OCI-LY1 (cell line): ENCODE data around the gene FZR1.

ENCODE experiments used
- H2AFZ ChIP-seq: fragments of 200-600 bp; sonication (generic), shearing (Covaris generic); 2 replicates; pipeline ENCODE4 v1.6.0; 2014; ENCODE audit warnings: antibody characterized with exemption, mild to moderate bottlenecking, low read length
- H3F3A ChIP-seq: fragments of 200-600 bp; sonication (generic), shearing (Covaris generic); 2 replicates; pipeline ENCODE4 v1.6.0; 2014; ENCODE audit warnings: mild to moderate bottlenecking, antibody characterized with exemption, low read length, moderate library complexity; ENCODE audit not compliant: insufficient read depth
- H3K27ac ChIP-seq: fragments of 200-600 bp; sonication (generic); 2 replicates; pipeline ENCODE4 v1.5.1; 2014; ENCODE audit warnings: low read length, mixed run types, mild to moderate bottlenecking, low read depth; ENCODE audit not compliant: poor library complexity, severe bottlenecking
- H3K27me3 ChIP-seq: fragments of 200-600 bp; sonication (generic); 2 replicates; pipeline ENCODE4 v1.6.0; 2014; ENCODE audit warnings: antibody characterized with exemption, mild to moderate bottlenecking, low read length, moderate library complexity; ENCODE audit not compliant: insufficient read depth
- H3K36me3 ChIP-seq: fragments of 200-600 bp; sonication (generic); 2 replicates; pipeline ENCODE4 v1.6.1; 2014; ENCODE audit warnings: mild to moderate bottlenecking, antibody characterized with exemption, low read length, moderate library complexity, mixed read lengths; ENCODE audit not compliant: insufficient read depth
- H3K4me1 ChIP-seq: fragments of 200-600 bp; sonication (generic); 2 replicates; pipeline ENCODE4 v1.5.1; 2014; ENCODE audit warnings: mild to moderate bottlenecking, low read length, moderate library complexity; ENCODE audit not compliant: insufficient read depth, severe bottlenecking
- H3K4me2 ChIP-seq: fragments of 200-600 bp; sonication (generic), shearing (Covaris generic); 2 replicates; pipeline ENCODE4 v1.6.1; 2014; ENCODE audit warnings: low read length
- H3K4me3 ChIP-seq: fragments of 200-600 bp; sonication (generic); 2 replicates; pipeline ENCODE4 v1.5.1; 2014; ENCODE audit warnings: low read length, low read depth, mild to moderate bottlenecking, mixed read lengths; ENCODE audit not compliant: poor library complexity, severe bottlenecking
- H3K79me2 ChIP-seq: fragments of 200-600 bp; shearing (Covaris generic); 2 replicates; pipeline ENCODE4 v1.6.1; 2016; ENCODE audit warnings: mixed run types, low read length, mixed read lengths; ENCODE audit not compliant: insufficient read depth
- H3K9ac ChIP-seq: fragments of 200-600 bp; sonication (generic), shearing (Covaris generic); 2 replicates; pipeline ENCODE4 v1.6.1; 2014; ENCODE audit warnings: mild to moderate bottlenecking, low read length, mixed read lengths
- H3K9me2 ChIP-seq: fragments of 200-600 bp; sonication (generic), shearing (Covaris generic); 2 replicates; pipeline ENCODE4 v1.6.1; 2014; ENCODE audit warnings: low read depth, mild to moderate bottlenecking, low read length, mixed read lengths
- H3K9me3 ChIP-seq: fragments of 200-600 bp; shearing (Covaris generic); 2 replicates; pipeline ENCODE4 v1.6.1; 2014; ENCODE audit warnings: low read length, mixed read lengths
- H4K20me1 ChIP-seq: fragments of 200-600 bp; sonication (generic), shearing (Covaris generic); 2 replicates; pipeline ENCODE4 v1.6.0; 2016; ENCODE audit warnings: mild to moderate bottlenecking, low read length; ENCODE audit not compliant: insufficient read depth
- EZH2 ChIP-seq: fragments of 200-600 bp; sonication (generic), shearing (Covaris generic); IDR thresholded peaks from 2 replicates; pipeline ENCODE4 v1.8.0; 2017; ENCODE audit warnings: borderline replicate concordance, mixed run types, mild to moderate bottlenecking, antibody characterized with exemption, low read length, moderate library complexity, mixed read lengths
- TF ChIP-seq, protein P1 (sequence below): fragments of 200-600 bp; sonication (generic), shearing (Covaris generic); IDR thresholded peaks from 2 replicates; pipeline ENCODE4 v1.5.1; 2017; ENCODE audit warnings: mild to moderate bottlenecking, antibody characterized with exemption, low read length, moderate library complexity, mixed read lengths

FZR1 gene

GRCh38 chr19:3548606-3549005 is 42.5 kb downstream of the FZR1 start:
- H3K4me3 ChIP-seq = no peak overlapping the region
- no peak overlapping the region for H3K4me2 ChIP-seq
- no peaks in the 10 kb centered on the region for H3F3A ChIP-seq
- no peak overlapping the region for H3K9ac ChIP-seq
- no peak overlapping the region for H2AFZ ChIP-seq
- no peaks in the 10 kb centered on the region for H3K79me2 ChIP-seq
- no peaks in the 10 kb centered on the region for H4K20me1 ChIP-seq
- H3K4me1 ChIP-seq = peaks cover 19% of the 10 kb centered on the region
- no peak for TF ChIP-seq EZH2
- TF ChIP-seq, protein P1, sequence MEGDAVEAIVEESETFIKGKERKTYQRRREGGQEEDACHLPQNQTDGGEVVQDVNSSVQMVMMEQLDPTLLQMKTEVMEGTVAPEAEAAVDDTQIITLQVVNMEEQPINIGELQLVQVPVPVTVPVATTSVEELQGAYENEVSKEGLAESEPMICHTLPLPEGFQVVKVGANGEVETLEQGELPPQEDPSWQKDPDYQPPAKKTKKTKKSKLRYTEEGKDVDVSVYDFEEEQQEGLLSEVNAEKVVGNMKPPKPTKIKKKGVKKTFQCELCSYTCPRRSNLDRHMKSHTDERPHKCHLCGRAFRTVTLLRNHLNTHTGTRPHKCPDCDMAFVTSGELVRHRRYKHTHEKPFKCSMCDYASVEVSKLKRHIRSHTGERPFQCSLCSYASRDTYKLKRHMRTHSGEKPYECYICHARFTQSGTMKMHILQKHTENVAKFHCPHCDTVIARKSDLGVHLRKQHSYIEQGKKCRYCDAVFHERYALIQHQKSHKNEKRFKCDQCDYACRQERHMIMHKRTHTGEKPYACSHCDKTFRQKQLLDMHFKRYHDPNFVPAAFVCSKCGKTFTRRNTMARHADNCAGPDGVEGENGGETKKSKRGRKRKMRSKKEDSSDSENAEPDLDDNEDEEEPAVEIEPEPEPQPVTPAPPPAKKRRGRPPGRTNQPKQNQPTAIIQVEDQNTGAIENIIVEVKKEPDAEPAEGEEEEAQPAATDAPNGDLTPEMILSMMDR = no peak
- H3K9me2 ChIP-seq = no peaks in the 10 kb centered on the region
- no peak overlapping the region for H3K27ac ChIP-seq
- H3K9me3 ChIP-seq = no peaks in the 10 kb centered on the region
- no peaks in the 10 kb centered on the region for H3K27me3 ChIP-seq
- H3K36me3 ChIP-seq = peaks cover 42% of the 10 kb centered on the region

DNA sequence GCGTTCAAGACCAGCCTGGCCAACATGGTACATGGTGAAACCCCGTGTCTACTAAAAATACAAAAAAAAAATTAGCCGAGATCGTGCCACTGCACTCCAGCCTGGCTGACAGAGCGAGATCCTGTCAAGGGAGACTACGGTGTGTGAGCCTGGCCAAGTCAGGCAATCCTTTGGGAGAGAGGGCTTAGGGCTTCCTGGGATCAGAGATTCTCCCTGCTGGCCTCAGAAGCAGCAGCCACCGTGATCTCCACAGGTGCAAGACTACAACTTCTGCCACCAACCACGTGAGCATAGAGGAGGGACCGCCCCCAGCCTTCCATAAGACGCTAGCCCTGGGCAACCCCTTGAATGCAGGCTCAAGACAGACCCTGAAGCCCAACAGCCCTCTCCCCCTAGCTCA is 43.7 kb downstream of the FZR1 start:
- Histone ChIP-seq H4K20me1 (no peaks in the 10 kb centered on the region), H3K36me3 (peaks cover 36% of the 10 kb centered on the region), H3K79me2 (no peaks in the 10 kb centered on the region), H3K4me3 (no peak overlapping the region), H3K9ac (no peak overlapping the region), H3K9me3 (no peaks in the 10 kb centered on the region), H3F3A (no peaks in the 10 kb centered on the region), H2AFZ (no peak overlapping the region), H3K9me2 (no peaks in the 10 kb centered on the region), H3K4me1 (peaks cover 20% of the 10 kb centered on the region), H3K27ac (no peak overlapping the region), H3K4me2 (no peak overlapping the region), H3K27me3 (no peaks in the 10 kb centered on the region)
- TF ChIP-seq, protein P1 = no peak
- TF ChIP-seq EZH2 = no peak

DNA sequence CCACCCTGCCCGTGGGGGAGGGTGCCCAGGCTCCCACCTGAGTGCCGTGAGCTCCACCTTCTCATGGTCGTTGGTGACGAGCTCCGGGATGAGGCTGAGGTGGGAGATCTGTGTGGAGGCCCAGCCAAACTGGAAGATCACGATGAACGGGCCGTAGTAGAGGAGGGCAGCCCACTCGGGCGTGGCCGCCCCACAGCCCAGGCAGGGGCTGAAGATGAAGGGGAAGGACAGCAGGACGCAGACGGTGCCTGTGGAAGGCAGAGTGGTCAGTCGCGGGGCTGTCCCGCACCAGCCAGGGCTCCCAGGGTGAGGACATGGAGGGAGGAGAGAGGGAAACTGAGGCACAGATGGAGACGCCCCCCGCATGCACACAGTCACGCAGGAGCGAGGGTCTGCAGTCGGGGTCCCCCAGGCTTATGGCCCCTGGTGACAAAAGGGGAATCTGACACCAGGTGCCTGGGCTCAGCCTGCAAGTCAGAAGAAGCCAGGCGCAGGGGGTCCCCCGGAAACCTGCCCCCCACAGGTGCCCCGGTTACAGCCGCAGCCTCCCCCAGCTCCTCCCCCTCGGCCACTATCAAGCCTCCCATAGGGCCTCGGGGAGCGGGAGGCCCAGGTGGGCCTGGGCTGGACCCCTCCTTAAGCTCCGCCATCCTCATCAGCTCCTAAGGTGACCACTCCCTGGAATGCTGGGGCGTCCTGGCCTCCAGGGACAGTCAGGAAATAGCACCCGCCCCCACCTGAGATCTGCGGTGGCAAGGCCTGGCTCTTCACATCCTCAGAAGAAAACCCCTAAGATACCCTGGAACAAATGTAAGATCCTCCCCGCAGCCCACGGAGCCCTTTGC is 45.1 kb downstream of the FZR1 start:
- no peak overlapping the region for H3K4me2 ChIP-seq
- no peaks in the 10 kb centered on the region for H3K9me2 ChIP-seq
- H3K27ac ChIP-seq = no peak overlapping the region
- H3K4me3 ChIP-seq = no peak overlapping the region
- H3K9ac ChIP-seq = no peak overlapping the region
- no peaks in the 10 kb centered on the region for H3K27me3 ChIP-seq
- H4K20me1 ChIP-seq = no peaks in the 10 kb centered on the region
- H3K36me3 ChIP-seq = peaks cover 28% of the 10 kb centered on the region
- H3K9me3 ChIP-seq = no peaks in the 10 kb centered on the region
- no peaks in the 10 kb centered on the region for H3K79me2 ChIP-seq
- TF ChIP-seq EZH2 = no peak
- TF ChIP-seq, protein P1 = no peak
- peaks cover 30% of the 10 kb centered on the region for H3K4me1 ChIP-seq
- H3F3A ChIP-seq = no peaks in the 10 kb centered on the region
- H2AFZ ChIP-seq = no peak overlapping the region
